GM19238 (cell line): Measurements from ENCODE around the gene PRR11.
A peak's percentile ranks its signal among the peaks of the same experiment; 100 is the strongest.
"Not testable (repeated sequence)": the region's sequence is repeated elsewhere in the genome, so short reads cannot be mapped to it uniquely, and the experiment has no call there.

ENCODE experiments used
- DNase-seq: peaks from one replicate; pipeline ENCODE4 v3.0.0; 2011; ENCODE audit warnings: low spot score; ENCODE audit not compliant: insufficient read length

PRR11 gene

DNA sequence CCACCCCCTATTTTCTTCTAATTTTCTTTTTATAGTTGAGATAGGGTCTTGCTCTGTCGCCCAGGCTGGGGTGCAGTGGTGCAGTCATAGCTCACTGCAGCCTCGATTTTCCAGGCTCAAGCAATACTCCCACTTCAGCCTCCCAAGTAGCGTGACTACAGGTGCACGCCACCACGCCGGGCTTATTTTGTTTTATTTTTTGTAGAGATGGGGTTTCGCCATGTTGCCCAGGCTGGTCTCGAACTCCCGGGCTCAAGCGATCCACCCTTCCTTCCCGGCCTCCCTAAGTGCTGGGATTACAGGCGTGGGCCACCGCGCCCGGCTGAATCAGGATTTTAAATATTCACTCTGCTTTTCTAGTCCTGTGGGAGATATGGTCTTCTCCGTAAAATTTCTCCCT is 63.8 kb downstream of the PRR11 start:
- no peak for DNase-seq

GRCh38 chr17:59219992-59220327 is 64.4 kb downstream of the PRR11 start:
- no peak for DNase-seq

DNA sequence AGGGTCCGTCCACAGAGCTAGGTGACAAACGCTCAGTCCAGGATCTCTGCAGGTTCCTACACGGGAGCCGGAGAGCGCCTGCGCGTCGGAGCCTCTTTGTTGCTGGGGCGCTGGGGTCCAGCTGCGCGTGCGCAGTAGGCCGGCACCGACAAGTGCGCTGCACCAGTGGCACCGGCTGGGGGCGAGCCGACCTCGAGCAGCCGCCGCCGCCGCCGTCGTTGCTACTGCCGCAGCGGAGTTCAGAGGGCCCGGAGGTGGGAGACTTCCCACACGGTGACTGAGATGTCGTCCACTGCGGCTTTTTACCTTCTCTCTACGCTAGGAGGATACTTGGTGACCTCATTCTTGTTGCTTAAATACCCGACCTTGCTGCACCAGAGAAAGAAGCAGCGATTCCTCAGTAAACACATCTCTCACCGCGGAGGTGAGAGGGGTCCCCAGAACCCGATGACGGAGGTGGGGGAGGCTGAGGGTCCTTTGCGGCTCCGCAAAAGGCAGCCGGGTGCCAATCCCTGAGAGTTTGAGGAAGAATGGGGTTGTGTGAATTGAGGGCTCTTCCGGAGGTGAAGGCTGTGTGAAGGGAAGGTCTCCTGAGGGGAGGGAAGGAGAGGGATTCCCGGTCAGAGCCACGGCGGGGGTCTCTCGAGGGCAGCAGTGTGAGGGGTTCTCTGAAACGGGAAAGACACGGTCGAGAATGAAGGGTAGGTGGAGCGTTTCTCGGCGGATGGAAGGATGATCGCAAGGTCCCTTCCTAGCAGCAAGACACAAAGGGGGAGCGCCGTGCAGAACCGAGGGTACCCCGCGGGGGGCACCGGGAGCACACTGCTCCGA is 65.0 kb downstream of the PRR11 start, which contains the start of gene GDPD1:
Gene GDPD1 (plus strand): TSS at position 184 of the 831 bp plus-strand sequence. CDS start 99 bp downstream, at position 283.
- peak; percentile 80 for DNase-seq

DNA sequence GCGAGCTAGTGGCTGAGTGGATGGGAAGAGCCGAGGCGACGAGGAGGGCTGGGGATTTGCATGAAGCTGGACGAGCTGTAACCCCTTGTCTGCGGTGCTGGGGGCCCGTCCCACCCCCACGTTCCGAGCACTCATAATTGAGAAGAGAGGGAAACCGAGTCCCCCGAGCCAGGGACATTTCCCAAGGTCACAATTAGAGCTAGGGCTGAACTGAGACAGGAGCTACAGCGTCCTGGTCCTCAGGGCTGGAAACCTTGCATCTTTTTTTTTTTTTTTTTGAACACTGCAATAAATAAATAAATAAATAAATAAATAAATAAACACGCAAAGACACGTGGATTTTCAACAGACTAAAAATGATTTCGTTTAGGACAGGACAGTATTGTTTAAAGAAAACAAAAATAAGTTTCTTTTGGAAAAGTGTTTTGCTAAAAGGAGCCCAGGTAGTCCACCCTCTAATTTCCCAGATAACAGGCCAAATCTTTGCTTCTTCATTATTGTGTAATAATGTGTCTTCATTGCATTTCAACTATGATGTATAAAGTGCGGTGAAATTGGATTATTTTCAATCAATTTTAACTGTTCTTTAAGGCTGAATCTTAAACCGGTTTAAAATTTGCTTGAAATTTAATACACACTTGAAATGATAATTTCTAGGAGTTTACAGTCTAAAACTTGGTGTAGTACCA is 65.8 kb downstream of the PRR11 start:
- no peak for DNase-seq

- DNase-seq: no peak
Measured at GRCh38 chr17:59223813-59224212, 68.3 kb downstream of the PRR11 start.

DNA sequence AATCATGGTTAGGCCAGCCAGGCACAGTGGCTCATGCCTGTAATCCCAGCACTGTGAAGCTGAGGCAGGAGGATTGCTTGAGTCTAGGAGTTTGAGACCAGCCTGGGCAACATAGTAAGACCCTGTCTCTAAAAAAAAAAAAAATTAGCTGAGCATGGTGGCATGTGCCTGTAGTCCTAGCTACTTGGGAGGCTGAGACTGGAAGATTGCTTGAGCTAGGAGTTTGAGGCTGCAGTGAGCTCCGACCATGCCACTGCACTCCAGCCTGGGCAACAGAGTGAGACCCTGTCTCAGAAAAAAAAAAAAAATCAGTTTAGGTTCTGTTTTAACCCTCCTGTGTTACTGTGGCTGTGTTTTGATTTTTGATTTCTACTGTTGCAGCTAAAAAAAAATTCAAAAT is 73.0 kb downstream of the PRR11 start:
- not testable (repeated sequence) for DNase-seq

DNA sequence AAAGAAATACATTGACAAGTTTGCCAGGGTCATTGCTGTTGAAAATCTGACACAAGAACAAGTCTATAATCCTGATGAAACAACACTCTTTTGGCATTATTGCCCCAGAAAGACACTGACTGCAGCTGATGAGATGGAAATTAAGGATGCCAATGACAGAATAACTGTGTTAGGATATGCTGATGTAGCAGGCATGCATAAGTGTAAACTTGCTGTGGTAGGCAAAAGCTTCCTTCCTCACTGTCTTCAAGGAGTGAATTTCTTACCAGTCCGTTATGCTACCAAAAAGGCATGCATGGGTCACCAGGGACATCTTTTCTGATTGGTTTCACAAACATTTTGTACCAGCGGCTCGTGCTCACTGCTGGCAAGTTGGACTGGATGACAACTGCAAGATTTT is 75.2 kb downstream of the PRR11 start:
- no peak for DNase-seq

DNA sequence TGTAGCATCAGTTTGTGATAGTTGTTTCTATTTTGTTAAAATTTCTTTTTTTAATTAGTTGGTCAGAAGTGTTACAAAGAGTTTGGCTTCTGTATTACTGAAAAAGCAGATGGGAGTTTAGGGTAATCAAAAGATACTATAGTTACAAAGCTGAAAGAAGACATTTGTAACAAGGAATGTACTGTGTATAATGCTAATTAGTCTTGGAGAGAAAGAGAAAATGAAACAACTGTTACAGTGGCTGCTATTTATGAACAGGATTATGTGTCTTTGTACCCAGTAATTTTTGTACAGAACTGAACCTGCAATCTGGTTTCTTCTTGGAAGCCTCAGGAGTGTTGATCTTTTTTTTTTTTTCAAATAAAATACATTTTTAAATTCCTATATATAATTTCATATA is 79.1 kb downstream of the PRR11 start:
- DNase-seq: no peak

DNA sequence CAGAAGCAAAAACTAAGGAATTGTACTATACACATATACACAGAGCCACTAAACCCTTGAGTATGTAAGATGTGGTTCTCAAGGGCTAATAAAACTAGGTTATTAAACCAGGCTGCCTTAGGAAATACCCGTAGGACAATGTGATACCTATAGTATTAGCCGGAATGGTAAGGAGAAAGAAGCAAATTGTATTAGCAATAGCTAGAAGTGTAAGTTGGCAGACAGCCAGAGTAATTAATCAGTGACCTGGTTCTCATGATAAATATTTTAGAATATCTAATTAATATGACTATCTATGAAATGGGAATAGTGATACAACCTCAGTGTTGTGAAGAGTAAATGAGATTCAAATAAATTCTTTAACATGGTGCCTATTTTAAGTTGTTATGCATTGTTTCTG is 83.4 kb downstream of the PRR11 start:
- no peak for DNase-seq

- no peak for DNase-seq
Measured at GRCh38 chr17:59244081-59244480, 88.5 kb downstream of the PRR11 start.
